Tibial nerve (tissue), 4 donors: ENCODE results near the gene JAZF1.

ENCODE experiments used
- CTCF ChIP-seq, 5 experiments: fragments of 200-600 bp in 3 of 5; fragments of 450-650 bp in 2 of 5; sonication (generic) in 3 of 5; IDR thresholded peaks; one replicate each; pipeline ENCODE4 v1.5.1; 2016 to 2019; ENCODE audit warnings: antibody characterized with exemption in 5 of 5, mild to moderate bottlenecking in 3 of 5, moderate library complexity in 2 of 5
- EP300 ChIP-seq, 2 donors: sonication (generic); formaldehyde crosslinking; IDR thresholded peaks; one replicate each; pipeline ENCODE4 v1.6.1; 2017; ENCODE audit warnings: antibody characterized with exemption in 2 of 2, mild to moderate bottlenecking in 1 of 2

- TF ChIP-seq CTCF (IDR thresholded peaks at IDR 0.05) (no peak), EP300 (IDR thresholded peaks at IDR 0.05) (no peak)
These were observed 91.5 kb downstream of the JAZF1 start for GRCh38 chr7:28088901-28089714.
